GM19438 (cell line): ENCODE measurements around the gene SH3BGR.

Experiments used
- ATAC-seq: cut with Tn5 transposase; IDR thresholded peaks from one replicate; pipeline ENCODE4 v1.9.1; 2021; ENCODE audit warnings: low read depth; ENCODE audit not compliant: unreplicated experiment

Gene SH3BGR

GRCh38 chr21:39510240-39510639 lies 58.5 kb downstream of the SH3BGR start:
- no peak for ATAC-seq

DNA sequence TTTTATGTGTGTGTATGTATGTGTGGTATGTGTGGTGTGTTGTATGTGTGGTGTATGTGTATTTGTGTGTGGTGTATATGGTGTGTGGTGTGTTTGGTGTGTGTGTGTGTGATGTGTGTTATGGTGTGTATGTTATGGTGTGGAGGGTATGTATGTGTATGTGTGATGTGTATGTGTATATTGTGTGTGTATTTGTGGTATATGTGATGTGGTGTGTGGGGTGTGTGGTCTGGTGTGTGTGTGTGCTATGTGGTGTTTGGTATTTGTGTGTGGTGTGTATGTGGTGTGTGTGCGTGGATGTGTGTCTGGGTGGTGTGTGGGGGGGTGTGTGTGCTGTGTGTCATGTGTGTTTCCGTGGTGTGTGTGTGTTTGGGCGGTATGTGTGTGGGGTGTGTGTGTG lies 59.3 kb downstream of the SH3BGR start:
- no peak for ATAC-seq

GRCh38 chr21:39513735-39514134 lies 62.0 kb downstream of the SH3BGR start:
- no peak for ATAC-seq

DNA sequence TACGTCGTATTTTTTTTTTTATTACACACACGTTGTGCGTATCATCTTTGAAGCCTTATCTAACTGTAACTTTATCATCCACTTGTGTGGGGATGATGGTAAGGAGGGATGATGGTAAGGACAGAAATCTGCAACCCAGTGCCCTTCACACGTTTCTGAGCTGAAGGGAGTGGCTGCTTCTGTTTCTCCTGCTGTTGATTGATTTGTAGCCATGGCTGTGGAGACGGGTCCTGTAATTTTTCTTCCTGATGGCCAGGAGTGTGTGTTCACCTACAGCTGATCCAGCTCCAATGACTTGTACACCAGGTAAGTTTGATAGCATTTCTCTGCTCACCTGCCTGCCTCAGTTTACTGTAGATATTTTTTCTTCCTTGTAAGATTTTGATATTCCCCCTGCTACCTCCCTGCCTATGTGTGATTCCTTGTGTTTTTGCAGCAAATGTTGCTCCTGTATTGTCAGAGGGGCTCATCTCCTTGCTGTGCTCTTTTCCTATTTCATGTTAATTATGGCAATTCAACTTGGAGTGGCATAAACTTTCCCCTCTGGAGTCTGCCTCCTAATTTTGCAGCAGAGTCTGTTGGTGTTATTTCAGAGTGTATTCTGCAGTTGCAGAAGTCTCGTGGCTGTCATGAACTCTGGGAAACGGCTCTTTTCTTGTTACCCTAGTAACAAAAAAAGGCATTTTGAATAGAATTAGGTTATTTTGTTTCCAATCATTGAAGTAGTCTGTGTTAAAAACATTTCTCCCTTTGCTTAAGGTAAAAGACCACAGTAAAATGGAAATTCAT lies 64.1 kb downstream of the SH3BGR start:
- no peak for ATAC-seq

GRCh38 chr21:39518055-39518846 lies 66.5 kb downstream of the SH3BGR start:
- ATAC-seq, result peak; percentile 62

- no peak for ATAC-seq
Measured at GRCh38 chr21:39518847-39519210, 67.1 kb downstream of the SH3BGR start.

DNA sequence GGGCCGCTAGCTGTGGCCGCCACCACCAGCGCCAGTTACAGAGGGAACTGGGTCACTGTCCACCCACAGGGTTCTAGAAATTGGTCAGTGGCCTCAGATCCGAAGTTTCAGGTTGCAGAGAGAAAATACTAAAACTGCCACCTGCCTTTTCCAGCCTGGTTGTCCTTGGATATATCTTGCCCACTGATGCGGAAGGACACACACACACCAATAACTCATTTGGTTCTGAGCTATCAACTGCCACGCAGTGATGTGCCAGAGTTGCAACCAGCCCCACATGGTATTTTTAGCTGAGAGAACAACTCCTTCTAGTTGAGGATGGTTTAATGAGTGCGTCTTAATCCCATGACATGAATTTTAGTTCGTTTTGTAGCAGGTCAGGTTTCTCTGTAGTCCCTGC lies 68.1 kb downstream of the SH3BGR start:
- ATAC-seq, result no peak

DNA sequence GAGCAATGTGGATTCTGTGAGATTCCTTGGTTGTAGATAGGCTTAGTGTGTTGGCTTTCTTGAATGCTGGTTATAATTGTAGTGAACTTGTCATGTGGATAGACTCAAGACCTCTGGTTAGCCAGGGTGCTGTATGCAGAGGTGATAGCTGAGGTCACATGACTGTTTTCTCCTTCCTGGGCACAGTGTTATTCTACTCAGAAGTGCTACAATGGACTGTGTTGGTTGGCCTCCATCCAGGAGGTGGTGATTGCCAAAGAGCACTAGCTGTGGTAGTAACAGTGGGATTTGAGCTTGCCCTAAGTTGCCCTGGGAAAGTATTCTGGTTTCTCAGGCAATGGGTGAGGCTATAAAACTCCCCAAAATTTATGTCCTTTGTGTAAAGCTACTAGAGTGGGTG lies 71.6 kb downstream of the SH3BGR start:
- ATAC-seq, result no peak

DNA sequence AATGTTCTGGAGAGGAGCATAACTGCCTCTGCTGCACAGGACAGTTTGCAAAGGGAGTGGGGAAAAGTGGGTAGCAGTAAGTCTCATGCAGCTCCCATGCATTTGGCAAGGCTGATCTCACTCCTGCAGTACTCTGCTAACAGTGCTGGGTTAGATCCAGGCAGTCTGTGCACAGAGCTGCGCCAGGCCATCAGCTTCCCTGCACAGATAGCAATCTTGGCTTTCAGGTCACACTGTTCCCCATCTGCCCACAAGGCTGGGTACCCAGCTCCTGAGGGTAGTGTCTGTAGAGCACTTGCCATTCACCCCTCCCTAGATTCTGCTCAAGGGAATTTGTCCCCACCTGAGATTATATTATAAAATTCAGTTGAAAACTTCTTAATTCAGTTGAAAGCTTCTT lies 72.1 kb downstream of the SH3BGR start:
- ATAC-seq, result no peak

DNA sequence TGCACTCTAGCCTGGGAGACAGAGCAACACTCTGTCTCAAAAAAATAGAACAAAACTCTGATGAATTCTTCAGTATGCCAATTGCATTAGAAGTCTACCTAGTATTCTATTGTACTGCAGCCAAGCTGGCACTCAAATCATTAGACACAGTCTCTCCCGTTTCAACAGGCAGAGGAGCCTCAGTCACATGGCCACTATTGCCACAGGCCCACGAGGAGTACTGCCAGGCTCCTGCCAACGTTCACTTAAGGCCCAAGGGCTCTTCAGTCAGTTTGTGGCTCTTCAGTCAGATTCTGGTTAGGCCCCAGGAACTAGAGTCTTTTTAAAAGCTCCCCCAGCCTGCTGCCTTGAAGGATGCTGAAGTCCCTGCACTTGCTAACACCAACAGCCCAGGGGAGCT lies 73.4 kb downstream of the SH3BGR start:
- no peak for ATAC-seq

DNA sequence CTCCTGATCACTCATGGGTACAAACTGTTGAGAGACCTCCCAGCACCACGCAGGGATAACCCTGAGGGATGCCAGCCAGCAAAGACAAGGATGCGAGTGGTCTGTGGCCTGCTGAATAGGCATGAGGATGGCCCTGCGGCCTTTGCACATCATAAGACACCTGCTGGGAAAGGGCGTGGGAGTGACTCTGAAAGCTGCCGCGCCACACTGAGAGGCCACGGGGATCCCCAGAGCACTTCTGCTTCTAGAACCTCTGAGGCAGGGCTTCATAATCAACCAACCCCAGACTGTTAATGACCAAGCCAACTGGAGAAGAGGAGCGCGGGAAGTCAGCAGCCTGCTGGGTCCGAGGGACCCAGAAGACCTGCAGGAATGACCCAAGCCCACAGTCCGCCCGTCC lies 73.8 kb downstream of the SH3BGR start:
- ATAC-seq, result no peak

DNA sequence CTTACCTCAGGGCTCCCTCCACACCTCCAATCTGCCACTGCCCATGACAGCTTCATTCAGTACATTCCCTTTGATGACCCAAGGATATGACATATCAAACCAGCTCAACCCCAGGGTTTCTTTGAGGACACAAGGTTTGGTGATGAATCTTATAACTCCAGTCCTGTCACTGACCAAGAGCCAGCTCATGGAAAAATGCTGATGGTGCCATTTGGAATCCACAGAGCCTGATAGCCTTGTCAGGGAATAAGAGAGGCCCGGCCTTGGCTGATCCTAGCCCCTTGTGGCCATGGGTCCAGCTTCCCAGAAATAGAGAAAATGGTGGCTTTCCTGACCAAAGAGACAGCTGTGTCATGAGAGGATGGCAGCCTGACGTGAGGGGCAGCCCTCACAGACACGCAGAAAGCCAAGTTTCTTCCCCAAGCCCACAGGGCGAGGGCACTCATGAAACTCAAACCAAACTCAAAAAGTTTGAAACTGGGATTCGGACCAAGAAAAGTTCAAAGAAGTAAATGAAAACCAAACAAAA lies 75.4 kb downstream of the SH3BGR start:
- ATAC-seq, result no peak

DNA sequence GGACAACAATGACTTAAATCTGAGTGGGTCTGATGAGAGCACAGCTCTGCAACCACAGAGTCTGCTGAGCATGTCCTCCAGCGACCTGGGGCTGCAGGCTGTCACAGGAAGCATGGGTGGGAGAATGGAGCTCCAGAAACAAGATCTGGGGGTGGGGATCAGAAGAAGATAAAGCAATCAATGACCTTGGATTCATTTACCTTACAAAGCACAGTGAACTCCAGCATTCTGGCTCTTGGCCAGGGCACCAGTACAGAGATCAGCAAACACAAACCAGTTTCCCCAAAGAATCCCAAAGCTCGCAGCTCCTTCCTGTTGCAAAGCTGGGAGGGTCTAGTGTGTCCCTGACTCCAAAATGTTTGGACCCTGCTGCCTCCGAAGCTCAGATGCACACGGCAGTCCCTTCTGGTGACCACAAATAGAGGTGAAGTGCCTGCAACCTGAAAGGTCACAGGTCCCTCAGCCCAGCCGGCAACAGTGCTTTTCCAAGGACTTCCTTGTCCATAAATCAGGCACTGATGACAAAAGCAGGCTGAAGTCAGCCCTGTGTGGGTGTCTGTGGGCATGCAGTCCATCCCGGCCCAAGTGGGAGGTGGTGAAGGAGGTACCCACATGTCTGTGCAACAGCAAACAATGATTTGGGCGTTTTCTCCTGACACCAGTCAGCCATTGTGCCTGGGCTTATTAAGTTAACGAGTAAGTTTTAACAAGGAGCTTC lies 76.1 kb downstream of the SH3BGR start:
- no peak for ATAC-seq

GRCh38 chr21:39529026-39529425 lies 77.3 kb downstream of the SH3BGR start:
- no peak for ATAC-seq

- ATAC-seq, result no peak
Measured at GRCh38 chr21:39531064-39531463, 79.3 kb downstream of the SH3BGR start.

GRCh38 chr21:39531840-39532239 lies 80.1 kb downstream of the SH3BGR start:
- no peak for ATAC-seq

- no peak for ATAC-seq
Measured at GRCh38 chr21:39533545-39534380, 82.0 kb downstream of the SH3BGR start.

GRCh38 chr21:39535646-39536437 lies 84.1 kb downstream of the SH3BGR start:
- no peak for ATAC-seq

DNA sequence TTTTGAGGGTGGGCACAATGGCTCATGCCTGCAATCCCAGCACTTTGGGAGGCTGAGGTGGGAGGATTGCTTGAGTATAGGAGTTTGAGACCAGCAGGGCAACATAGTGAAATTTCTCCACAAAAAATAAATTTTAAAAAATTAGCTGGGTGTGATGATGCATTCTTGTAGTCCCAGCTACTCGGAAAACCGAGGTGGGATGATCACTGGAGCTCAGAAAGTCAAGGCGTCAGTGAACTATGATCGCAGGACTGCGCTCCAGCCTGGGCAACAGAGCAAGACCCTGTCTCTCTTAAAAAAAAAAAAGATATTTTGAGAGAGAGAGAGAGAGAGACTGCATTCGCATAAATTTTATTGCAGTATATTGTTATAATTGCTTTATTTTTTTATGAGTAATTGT lies 85.1 kb downstream of the SH3BGR start:
- ATAC-seq, result no peak

GRCh38 chr21:39537571-39537970 lies 85.8 kb downstream of the SH3BGR start:
- ATAC-seq, result no peak
